Retinal pigment epithelial cell (primary cell): ENCODE data around the gene UGT1A6.

ENCODE experiments used
- DNase-seq: peaks from one replicate; pipeline ENCODE4 v3.0.0-alpha.2; 2010; ENCODE audit warnings: low read depth
- H3K4me3 ChIP-seq: 2 replicates; pipeline ENCODE4 v1.5.1; 2011; ENCODE audit warnings: mild to moderate bottlenecking, low read length, control low read depth, moderate library complexity
- CTCF ChIP-seq: conservative IDR thresholded peaks from 2 replicates; pipeline ENCODE4 v1.5.1; 2011; ENCODE audit warnings: low read depth, low read length, control low read depth, inconsistent platforms

Gene UGT1A6

GRCh38 chr2:233816334-233816733 is 123.6 kb downstream of the UGT1A6 start:
- no peak for DNase-seq
- H3K4me3 ChIP-seq = no peak overlapping the region
- no peak for TF ChIP-seq CTCF

GRCh38 chr2:233816771-233817170 is 124.1 kb downstream of the UGT1A6 start:
- no peak for TF ChIP-seq CTCF
- no peak overlapping the region for H3K4me3 ChIP-seq
- DNase-seq = no peak

GRCh38 chr2:233817361-233817911 is 124.7 kb downstream of the UGT1A6 start:
- H3K4me3 ChIP-seq = no peak overlapping the region
- DNase-seq = no peak
- no peak for TF ChIP-seq CTCF

- DNase-seq = no peak
- no peak overlapping the region for H3K4me3 ChIP-seq
- TF ChIP-seq CTCF = no peak
These were observed 125.4 kb downstream of the UGT1A6 start for GRCh38 chr2:233817995-233818638.

GRCh38 chr2:233818639-233819621 is 126.2 kb downstream of the UGT1A6 start:
- no peak for DNase-seq
- no peak overlapping the region for H3K4me3 ChIP-seq
- no peak for TF ChIP-seq CTCF

- H3K4me3 ChIP-seq = no peak overlapping the region
- TF ChIP-seq CTCF = no peak
- no peak for DNase-seq
These were observed 127.4 kb downstream of the UGT1A6 start for GRCh38 chr2:233819884-233820773.
